ENCODE data around the gene NCKAP5.

Gene NCKAP5

DNA sequence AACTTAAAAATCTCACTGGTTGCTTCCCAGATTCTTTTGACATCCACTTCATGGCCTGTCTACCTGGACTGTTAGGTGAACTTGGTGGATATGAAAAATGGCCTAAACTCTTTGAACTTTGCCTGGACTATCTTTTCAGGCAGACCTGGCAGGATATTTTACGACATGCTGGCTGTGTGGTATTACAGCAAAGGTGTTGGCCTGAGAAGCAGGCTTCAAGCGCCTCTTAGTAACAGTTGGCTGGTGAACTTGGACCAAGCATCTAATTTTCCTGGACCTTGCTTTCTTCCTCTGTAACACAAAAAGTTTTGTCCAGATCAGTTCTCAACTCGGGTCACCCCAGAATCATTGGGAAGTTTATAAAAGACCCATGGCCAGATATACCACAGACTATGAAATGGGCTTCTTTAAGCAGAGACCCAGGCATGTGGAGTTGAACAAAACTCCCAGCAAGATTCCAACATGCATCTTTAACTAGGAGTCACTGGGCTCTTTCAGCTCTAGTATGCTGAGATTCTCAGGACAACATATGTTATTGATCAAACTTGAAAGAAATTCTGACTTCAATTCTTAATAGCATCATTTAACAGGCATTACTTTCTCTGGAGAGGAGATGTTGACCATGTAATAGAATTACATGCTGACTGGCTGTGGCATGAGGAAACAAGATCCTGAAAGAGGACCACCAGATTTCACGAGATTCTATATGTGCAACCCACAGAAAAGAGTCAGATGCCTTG is 902.7 kb downstream of the NCKAP5 start:
- Histone ChIP-seq H3K4me3 (ENCODE audit: low read depth in 1 of 2, low read length in 1 of 2) (no peak overlapping the region), H3K4me1 (ENCODE audit: control insufficient read depth in 1 of 2, insufficient read depth in 1 of 2, low read depth in 1 of 2, low read length in 1 of 2) (no peaks in the 10 kb centered on the region), H3K9me3 (no peaks in the 10 kb centered on the region), H3K36me3 (no peaks in the 10 kb centered on the region), H3K27me3 (peaks cover 46% of the 10 kb centered on the region), H3K27ac (no peak overlapping the region)
- TF ChIP-seq, protein P1, sequence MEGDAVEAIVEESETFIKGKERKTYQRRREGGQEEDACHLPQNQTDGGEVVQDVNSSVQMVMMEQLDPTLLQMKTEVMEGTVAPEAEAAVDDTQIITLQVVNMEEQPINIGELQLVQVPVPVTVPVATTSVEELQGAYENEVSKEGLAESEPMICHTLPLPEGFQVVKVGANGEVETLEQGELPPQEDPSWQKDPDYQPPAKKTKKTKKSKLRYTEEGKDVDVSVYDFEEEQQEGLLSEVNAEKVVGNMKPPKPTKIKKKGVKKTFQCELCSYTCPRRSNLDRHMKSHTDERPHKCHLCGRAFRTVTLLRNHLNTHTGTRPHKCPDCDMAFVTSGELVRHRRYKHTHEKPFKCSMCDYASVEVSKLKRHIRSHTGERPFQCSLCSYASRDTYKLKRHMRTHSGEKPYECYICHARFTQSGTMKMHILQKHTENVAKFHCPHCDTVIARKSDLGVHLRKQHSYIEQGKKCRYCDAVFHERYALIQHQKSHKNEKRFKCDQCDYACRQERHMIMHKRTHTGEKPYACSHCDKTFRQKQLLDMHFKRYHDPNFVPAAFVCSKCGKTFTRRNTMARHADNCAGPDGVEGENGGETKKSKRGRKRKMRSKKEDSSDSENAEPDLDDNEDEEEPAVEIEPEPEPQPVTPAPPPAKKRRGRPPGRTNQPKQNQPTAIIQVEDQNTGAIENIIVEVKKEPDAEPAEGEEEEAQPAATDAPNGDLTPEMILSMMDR (IDR thresholded peaks at IDR 0.05), result no peak

DNA sequence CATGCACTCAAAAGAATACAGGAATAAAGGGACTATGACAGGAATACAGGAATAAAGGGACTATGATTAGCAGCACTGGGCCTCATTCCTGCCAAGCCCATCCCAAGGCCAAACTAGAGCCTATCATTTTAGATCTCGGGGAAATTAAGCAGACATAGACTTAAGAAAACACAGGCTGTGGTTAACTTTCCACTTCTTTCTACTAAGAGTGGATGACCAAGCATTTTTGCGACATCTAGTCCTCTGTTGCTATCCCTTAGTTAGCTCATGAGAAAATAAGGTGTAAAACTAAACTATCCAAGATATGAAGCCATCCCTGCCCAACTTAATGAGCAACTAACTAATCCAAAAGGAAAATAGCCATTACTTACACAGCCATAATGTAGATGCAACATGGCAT is 904.2 kb downstream of the NCKAP5 start:
- H3K27ac ChIP-seq, result no peak overlapping the region
- H3K4me3 ChIP-seq (ENCODE audit: low read depth in 1 of 2, low read length in 1 of 2), result no peak overlapping the region
- no peaks in the 10 kb centered on the region for H3K36me3 ChIP-seq
- H3K27me3 ChIP-seq, result peaks cover 31% of the 10 kb centered on the region
- no peaks in the 10 kb centered on the region for H3K4me1 ChIP-seq (ENCODE audit: control insufficient read depth in 1 of 2, insufficient read depth in 1 of 2, low read depth in 1 of 2, low read length in 1 of 2)
- TF ChIP-seq, protein P1 (IDR thresholded peaks at IDR 0.05), result no peak
- H3K9me3 ChIP-seq, result no peaks in the 10 kb centered on the region

DNA sequence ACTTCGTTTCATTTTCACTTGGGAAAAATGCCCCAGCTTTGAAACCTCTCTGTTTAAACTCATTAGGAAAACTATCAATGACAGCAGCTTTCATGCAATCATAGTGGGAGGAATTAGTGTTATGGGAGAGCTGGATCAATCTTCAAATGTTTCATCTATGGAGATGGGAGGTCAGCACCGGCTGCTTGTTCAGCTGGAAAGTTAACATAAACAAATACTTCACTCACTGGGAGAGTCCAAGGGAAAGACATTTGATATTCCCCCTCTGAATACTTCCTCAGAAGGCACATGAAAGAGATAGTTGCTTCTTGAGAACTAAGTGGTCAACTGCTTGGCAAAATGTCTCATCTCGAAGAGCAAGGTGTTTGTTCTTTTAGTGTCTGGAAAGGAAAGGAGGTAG is 905.5 kb downstream of the NCKAP5 start:
- Histone ChIP-seq H3K9me3 (no peaks in the 10 kb centered on the region), H3K27ac (no peak overlapping the region), H3K4me1 (ENCODE audit: control insufficient read depth in 1 of 2, insufficient read depth in 1 of 2, low read depth in 1 of 2, low read length in 1 of 2) (no peaks in the 10 kb centered on the region), H3K27me3 (peaks cover 17% of the 10 kb centered on the region), H3K36me3 (no peaks in the 10 kb centered on the region), H3K4me3 (ENCODE audit: low read depth in 1 of 2, low read length in 1 of 2) (no peak overlapping the region)
- TF ChIP-seq, protein P1 (IDR thresholded peaks at IDR 0.05), result no peak

DNA sequence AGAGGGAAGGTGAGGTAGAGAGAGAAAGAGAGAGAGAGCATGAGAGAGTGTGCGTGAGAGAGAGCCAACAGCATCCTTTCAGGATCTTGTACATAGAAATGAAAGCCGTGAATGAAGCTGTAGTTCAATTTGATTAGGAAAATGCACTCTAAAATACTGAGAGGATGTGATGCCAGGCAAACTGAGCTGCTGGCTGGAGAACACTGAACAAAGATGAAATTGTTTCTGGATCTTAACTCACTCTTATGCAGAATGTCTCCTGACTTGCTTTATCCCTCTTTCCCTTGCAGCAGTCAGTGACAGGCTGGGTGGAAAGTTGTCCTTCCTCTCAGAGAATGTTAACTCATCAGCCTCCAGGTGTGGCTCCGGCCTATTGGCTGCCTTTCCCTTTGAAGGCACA is 908.9 kb downstream of the NCKAP5 start:
- TF ChIP-seq, protein P1 (IDR thresholded peaks at IDR 0.05), result no peak
- H3K36me3 ChIP-seq, result no peaks in the 10 kb centered on the region
- H3K27ac ChIP-seq, result no peak overlapping the region
- no peak overlapping the region for H3K4me3 ChIP-seq (ENCODE audit: low read depth in 1 of 2, low read length in 1 of 2)
- H3K9me3 ChIP-seq, result no peaks in the 10 kb centered on the region
- H3K4me1 ChIP-seq (ENCODE audit: control insufficient read depth in 1 of 2, insufficient read depth in 1 of 2, low read depth in 1 of 2, low read length in 1 of 2), result no peaks in the 10 kb centered on the region
- H3K27me3 ChIP-seq, result no peaks in the 10 kb centered on the region

DNA sequence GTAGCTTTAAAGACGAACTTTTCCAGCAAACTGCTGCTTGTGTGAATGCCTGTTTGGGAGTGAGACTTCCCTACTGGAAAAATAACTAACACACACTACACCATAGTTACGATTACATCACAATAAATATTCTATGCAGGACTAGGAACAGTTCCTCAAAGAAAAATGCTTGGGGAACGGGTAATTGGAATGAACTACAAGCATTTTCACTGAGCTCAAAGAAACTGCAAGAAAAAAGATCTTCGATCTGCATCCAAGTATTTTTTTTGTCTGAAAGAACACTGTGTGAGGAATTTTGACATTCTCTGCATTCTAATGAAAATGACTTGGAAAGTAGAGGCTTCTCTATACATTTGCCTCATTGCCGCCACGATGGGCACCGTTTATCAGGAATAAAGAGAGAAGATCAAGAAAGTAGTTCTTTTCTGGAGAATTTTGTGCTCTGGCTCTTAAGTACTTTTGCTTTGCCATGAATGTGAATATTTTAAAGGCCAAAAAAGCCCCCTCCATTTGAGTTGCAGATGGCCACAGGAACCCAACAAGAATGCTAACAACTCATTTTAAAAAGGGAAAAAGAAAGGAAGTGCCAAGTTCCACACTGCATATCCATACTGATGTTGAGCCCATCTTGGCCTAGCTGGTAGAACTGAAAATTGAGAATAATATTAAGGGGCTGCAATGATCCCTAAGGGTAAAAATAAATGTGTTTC is 911.8 kb downstream of the NCKAP5 start:
- Histone ChIP-seq H3K4me3 (ENCODE audit: low read depth in 1 of 2, low read length in 1 of 2) (no peak overlapping the region), H3K4me1 (ENCODE audit: control insufficient read depth in 1 of 2, insufficient read depth in 1 of 2, low read depth in 1 of 2, low read length in 1 of 2) (no peaks in the 10 kb centered on the region)

More for the DNA sequence above, 911.8 kb downstream of the NCKAP5 start:
- Histone ChIP-seq H3K27ac (no peak overlapping the region), H3K27me3 (no peaks in the 10 kb centered on the region), H3K36me3 (no peaks in the 10 kb centered on the region), H3K9me3 (no peaks in the 10 kb centered on the region)
- TF ChIP-seq, protein P1 (IDR thresholded peaks at IDR 0.05), result no peak
